ENCODE measurements around the gene TAS2R1.

- TF ChIP-seq CTCF (conservative IDR thresholded peaks at IDR 0.05; ENCODE audit: low read depth, low read length) = no peak
- no peak for TF ChIP-seq EZH2 (IDR thresholded peaks at IDR 0.05; ENCODE audit: low read length, unreplicated experiment)
- TF ChIP-seq EZH2phosphoT487 (IDR thresholded peaks at IDR 0.05; ENCODE audit: borderline replicate concordance, low read length) = no peak
Observed at GRCh38 chr5:9652295-9652694, 22.1 kb upstream of the TAS2R1 start.
